ENCODE measurements around the gene PHACTR3. TPM values are rescaled to one million over a fixed set of nuclear protein-coding genes. Genes with fewer than 3 reads are reported as not detected.

The PHACTR3 gene
- total RNA-seq, 1 experiment from 2014 or later = not detected

GRCh38 chr20:59600472-59600871 is 3.9 kb upstream of the PHACTR3 start:
- no peak for DNase-seq (ENCODE audit: low read depth, low spot score)
- H3K4me1 ChIP-seq (ENCODE audit: control insufficient read depth in 1 of 2, insufficient read depth in 2 of 2, low read length in 2 of 2) = no peaks in the 10 kb centered on the region
- POLR2A ChIA-PET = no interaction called here
- H3K27me3 ChIP-seq (ENCODE audit: insufficient read depth, low read length) = peaks cover 44% of the 10 kb centered on the region
- RAD21 ChIA-PET (ENCODE audit: low non-redundant PET in 1 of 2, low total read pairs in 2 of 2, uncharacterized antibody in 2 of 2, unreplicated experiment in 2 of 2) = no interaction called here
- no peaks in the 10 kb centered on the region for H3K36me3 ChIP-seq (ENCODE audit: control insufficient read depth in 1 of 2, insufficient read depth in 2 of 2, low read length in 2 of 2)
- no TSS peak for BruUV-seq (replicated peaks)
- H3K4me3 ChIP-seq (replicated peaks in 1 of 2; ENCODE audit: low read depth in 1 of 2, low read length in 2 of 2) = no peak overlapping the region
- no peak overlapping the region for H3K27ac ChIP-seq (ENCODE audit: low read depth, low read length)
- H4K20me1 ChIP-seq (ENCODE audit: insufficient read depth) = no peaks in the 10 kb centered on the region
- H3K9ac ChIP-seq (ENCODE audit: low read length) = no peak overlapping the region
- CTCF ChIA-PET = no interaction called here
- H3K9me3 ChIP-seq (ENCODE audit: control insufficient read depth in 1 of 2, insufficient read depth in 1 of 2, low read depth in 1 of 2, low read length in 2 of 2) = no peaks in the 10 kb centered on the region
- TF ChIP-seq REST (IDR thresholded peaks at IDR 0.05; ENCODE audit: low read depth) = no peak
- TF ChIP-seq CEBPB (IDR thresholded peaks at IDR 0.05; ENCODE audit: low read depth) = no peak
- no peak for TF ChIP-seq ZBTB33 (IDR thresholded peaks at IDR 0.05; ENCODE audit: extremely low read depth, insufficient replicate concordance, low read length)
- H3K79me2 ChIP-seq (ENCODE audit: insufficient read depth, low read length) = no peaks in the 10 kb centered on the region
- no peak overlapping the region for H2AFZ ChIP-seq (ENCODE audit: low read depth, low read length, poor library complexity, severe bottlenecking)
- H3K9me2 ChIP-seq (ENCODE audit: insufficient read depth) = no peaks in the 10 kb centered on the region
- intact Hi-C loops (cut with micrococcal nuclease) = no loop called here
- no peak for ATAC-seq
- no peak overlapping the region for H3K4me2 ChIP-seq (ENCODE audit: low read length)

Measured in HCT116 (cell line).